ENCODE measurements around the gene ALG5. TPM values are rescaled to one million over a fixed set of nuclear protein-coding genes. Genes with fewer than 3 reads are reported as not detected.

ALG5 gene
- total RNA-seq, 1 experiment from 2014 or later = 27.0 TPM

DNA sequence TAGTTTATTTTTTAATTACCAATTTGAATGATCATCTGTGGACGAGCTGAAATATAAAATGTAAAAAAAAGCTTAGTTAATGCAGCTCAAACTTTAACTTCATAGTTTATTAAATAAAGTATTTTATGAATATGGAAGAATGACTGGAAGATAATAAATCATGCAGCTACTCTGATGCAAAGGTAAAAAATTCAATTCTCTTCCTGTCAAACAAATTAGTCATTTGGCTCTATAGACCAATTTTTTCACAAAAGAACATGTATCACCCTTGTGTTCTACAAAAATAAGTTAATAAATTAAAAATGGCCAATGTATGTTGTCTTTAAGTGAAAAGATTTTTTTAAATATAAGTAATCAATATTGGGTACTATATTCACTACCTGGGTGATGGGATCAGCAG is 27.6 kb upstream of the ALG5 start:
- no peak overlapping the region for H3K56ac ChIP-seq (ENCODE audit: insufficient read length, low read depth, low read length)
- no peak for DNase-seq
- no peak overlapping the region for H3K27ac ChIP-seq (ENCODE audit: insufficient read length, low read depth, low read length)
- no peak overlapping the region for H3K9ac ChIP-seq (ENCODE audit: extremely low read depth, insufficient read length, low read length)
- no peak overlapping the region for H3K23ac ChIP-seq (ENCODE audit: insufficient read length, low read depth, low read length)
- no peak overlapping the region for H2BK5ac ChIP-seq (ENCODE audit: insufficient read length, low read length)
- no peak overlapping the region for H2AK5ac ChIP-seq (ENCODE audit: insufficient read length, low read length)
- no peaks in the 10 kb centered on the region for H3K27me3 ChIP-seq (ENCODE audit: insufficient read depth, low read length)
- no peak overlapping the region for H2AFZ ChIP-seq (ENCODE audit: low read length)
- TF ChIP-seq, protein P1, sequence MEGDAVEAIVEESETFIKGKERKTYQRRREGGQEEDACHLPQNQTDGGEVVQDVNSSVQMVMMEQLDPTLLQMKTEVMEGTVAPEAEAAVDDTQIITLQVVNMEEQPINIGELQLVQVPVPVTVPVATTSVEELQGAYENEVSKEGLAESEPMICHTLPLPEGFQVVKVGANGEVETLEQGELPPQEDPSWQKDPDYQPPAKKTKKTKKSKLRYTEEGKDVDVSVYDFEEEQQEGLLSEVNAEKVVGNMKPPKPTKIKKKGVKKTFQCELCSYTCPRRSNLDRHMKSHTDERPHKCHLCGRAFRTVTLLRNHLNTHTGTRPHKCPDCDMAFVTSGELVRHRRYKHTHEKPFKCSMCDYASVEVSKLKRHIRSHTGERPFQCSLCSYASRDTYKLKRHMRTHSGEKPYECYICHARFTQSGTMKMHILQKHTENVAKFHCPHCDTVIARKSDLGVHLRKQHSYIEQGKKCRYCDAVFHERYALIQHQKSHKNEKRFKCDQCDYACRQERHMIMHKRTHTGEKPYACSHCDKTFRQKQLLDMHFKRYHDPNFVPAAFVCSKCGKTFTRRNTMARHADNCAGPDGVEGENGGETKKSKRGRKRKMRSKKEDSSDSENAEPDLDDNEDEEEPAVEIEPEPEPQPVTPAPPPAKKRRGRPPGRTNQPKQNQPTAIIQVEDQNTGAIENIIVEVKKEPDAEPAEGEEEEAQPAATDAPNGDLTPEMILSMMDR (conservative IDR thresholded peaks at IDR 0.05) = no peak
- no peaks in the 10 kb centered on the region for H3K23me2 ChIP-seq (ENCODE audit: insufficient read length, low read depth, low read length, poor library complexity, severe bottlenecking)
- no peaks in the 10 kb centered on the region for H3K9me3 ChIP-seq (ENCODE audit: control insufficient read depth, low read depth, low read length)
- no peak overlapping the region for H3K14ac ChIP-seq (ENCODE audit: insufficient read depth, low read length)
- H2BK12ac ChIP-seq (ENCODE audit: insufficient read length, low read depth, low read length) = no peak overlapping the region
- no peak overlapping the region for H2BK20ac ChIP-seq (ENCODE audit: low read depth, low read length, poor library complexity, severe bottlenecking)
- no peak overlapping the region for H4K91ac ChIP-seq (ENCODE audit: insufficient read length, low read depth, low read length)
- no peaks in the 10 kb centered on the region for H3K79me2 ChIP-seq (ENCODE audit: insufficient read depth, low read length)
- H3K4me1 Mint-ChIP-seq = no peaks in the 10 kb centered on the region
- no peaks in the 10 kb centered on the region for H3K79me1 ChIP-seq (ENCODE audit: insufficient read depth, low read depth, low read length, poor library complexity, severe bottlenecking)
- H4K8ac ChIP-seq (replicated peaks; ENCODE audit: insufficient read length, low read depth, low read length) = no peak overlapping the region
- no peaks in the 10 kb centered on the region for H3K9me3 Mint-ChIP-seq
- no peak overlapping the region for H3T11ph ChIP-seq (ENCODE audit: low read length)
- no peak overlapping the region for H3K4me3 Mint-ChIP-seq
- H3K27me3 Mint-ChIP-seq (ENCODE audit: low read depth) = no peaks in the 10 kb centered on the region
- H3K4ac ChIP-seq (ENCODE audit: low read depth, low read length) = no peak overlapping the region
- H3K18ac ChIP-seq (ENCODE audit: insufficient read length, low read depth, low read length) = no peak overlapping the region
- peaks cover 19 to 62% (median 56%) of the 10 kb centered on the region in 3 experiments; a peak in 6 of 7 replicates for H3K36me3 Mint-ChIP-seq (ENCODE audit: insufficient read depth in 1 of 3, low read depth in 3 of 3)
- no peak overlapping the region for H4K5ac ChIP-seq (ENCODE audit: insufficient read length, low read depth, low read length)
- H2BK15ac ChIP-seq (ENCODE audit: low read depth, low read length) = no peak overlapping the region
- no CpG with 5 or more reads among the region's 1 CpG for WGBS (ENCODE audit: extremely low coverage, insufficient read length, low lambda C conversion rate)
- H3K4me2 ChIP-seq (ENCODE audit: insufficient read depth, insufficient read length, low read length) = no peak overlapping the region
- H2BK120ac ChIP-seq (ENCODE audit: low read depth, low read length, poor library complexity, severe bottlenecking) = no peak overlapping the region
- H4K20me1 ChIP-seq (ENCODE audit: control insufficient read depth, insufficient read depth, insufficient read length) = peaks cover 3% of the 10 kb centered on the region
- no peaks in the 10 kb centered on the region for H3K4me1 ChIP-seq (ENCODE audit: insufficient read depth, low read length)
- H3K27ac Mint-ChIP-seq = no peak overlapping the region
